ENCODE measurements around the gene SLC29A4.

GRCh38 chr7:5294169-5294987 lies 11.6 kb downstream of the SLC29A4 start:
- no peak for TF ChIP-seq ZNF565 (CRISPR knock-in tag; conservative IDR thresholded peaks at IDR 0.05; ENCODE audit: low read depth)
- no peak for TF ChIP-seq ZFP30 (CRISPR knock-in tag; IDR thresholded peaks at IDR 0.05)
- no peak for TF ChIP-seq ZFP3 (CRISPR knock-in tag; IDR thresholded peaks at IDR 0.05)
- no peak for TF ChIP-seq ARNTL (CRISPR knock-in tag; IDR thresholded peaks at IDR 0.05; ENCODE audit: borderline replicate concordance, low read depth)

Measured in SK-N-SH treated with all-trans-retinoic acid at 6 μM for 48 hours (cell line).